ENCODE results near the gene CACNA1C.

CACNA1C gene

DNA sequence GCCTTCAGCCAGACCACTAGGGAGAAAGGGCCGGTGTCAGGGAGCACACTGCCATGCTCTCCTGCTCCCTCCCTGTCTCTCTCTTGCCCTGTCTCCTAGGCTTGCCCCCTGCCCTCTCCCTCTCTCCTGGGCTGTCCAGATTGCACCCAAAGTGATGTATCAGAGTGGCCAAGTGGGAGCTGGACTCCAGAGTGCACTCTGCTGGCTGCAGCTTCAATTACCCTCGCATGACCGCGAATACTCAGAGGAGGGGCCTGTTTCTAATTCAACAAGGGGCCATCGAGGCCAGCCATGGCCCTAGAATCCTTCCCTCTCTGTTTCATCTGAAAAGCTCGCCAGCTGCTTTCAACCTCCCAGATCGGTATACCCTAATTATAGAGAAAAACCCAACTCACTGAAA lies 535.6 kb downstream of the CACNA1C start:
- DNase-seq (ENCODE audit: low spot score), result no peak

- DNase-seq (ENCODE audit: low spot score), result no peak
Measured at GRCh38 chr12:2589381-2589780, 536.6 kb downstream of the CACNA1C start.

- no peak for DNase-seq (ENCODE audit: low spot score)
Measured at GRCh38 chr12:2593045-2593444, 540.3 kb downstream of the CACNA1C start.

- DNase-seq (ENCODE audit: low spot score), result no peak
Measured at GRCh38 chr12:2596441-2596840, 543.7 kb downstream of the CACNA1C start.

DNA sequence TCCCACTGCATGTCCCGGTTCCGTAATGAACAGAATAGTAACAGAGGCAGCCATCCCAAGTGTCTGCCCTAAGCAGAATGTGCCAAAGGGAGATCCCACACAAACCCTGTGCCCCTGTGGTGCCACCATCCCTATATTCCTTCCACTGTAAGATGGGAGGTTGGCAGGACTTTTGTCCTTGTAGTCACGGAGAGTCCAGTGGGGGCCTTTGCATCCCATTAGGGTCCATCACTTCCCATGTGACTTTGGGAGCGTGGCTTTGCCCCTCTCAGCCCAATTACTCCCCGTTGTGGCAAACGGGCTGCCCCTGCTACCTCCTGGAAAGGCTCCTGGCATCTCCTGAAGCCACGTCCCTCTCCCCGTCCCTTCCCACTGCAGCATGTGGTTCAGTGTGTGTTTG lies 552.5 kb downstream of the CACNA1C start:
- no peak for DNase-seq (ENCODE audit: low spot score)

DNA sequence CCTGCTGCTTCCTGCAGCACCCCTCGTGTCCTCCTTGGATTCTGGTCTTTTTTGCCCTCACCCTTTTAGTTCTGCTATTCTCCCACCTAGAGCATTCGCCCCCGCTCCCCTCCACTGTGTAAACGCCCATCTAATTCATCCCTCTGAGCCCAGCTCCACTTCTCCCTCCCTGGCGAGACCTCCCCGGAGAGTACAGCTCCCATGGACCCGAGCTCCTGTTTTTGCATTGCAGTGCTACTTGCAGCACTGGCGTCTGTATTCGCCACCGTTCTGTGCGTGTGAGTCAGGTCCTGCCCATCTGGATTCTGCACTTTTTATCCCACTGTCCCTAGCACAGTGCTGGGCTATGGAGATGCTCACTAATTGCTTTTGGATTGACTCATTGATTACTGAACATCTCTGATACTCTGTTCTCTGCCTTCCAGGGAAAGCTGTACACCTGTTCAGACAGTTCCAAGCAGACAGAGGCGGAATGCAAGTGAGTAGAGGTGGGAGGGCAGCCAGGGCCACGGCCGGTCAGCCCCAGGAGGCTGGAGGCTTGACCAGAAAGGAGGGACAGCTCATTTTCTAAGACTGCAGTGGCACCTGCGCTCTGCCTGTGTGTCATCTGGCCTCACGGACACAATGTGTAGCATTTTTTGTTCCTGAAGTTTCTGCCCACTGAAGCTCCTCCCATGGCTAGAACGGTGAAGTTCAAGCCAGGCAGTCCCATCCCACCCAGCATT lies 553.6 kb downstream of the CACNA1C start:
- DNase-seq (ENCODE audit: low spot score), result no peak

- no peak for DNase-seq (ENCODE audit: low spot score)
Measured at GRCh38 chr12:2607881-2608607, 555.3 kb downstream of the CACNA1C start.

GRCh38 chr12:2608608-2608945 lies 555.8 kb downstream of the CACNA1C start:
- DNase-seq (ENCODE audit: low spot score), result no peak

DNA sequence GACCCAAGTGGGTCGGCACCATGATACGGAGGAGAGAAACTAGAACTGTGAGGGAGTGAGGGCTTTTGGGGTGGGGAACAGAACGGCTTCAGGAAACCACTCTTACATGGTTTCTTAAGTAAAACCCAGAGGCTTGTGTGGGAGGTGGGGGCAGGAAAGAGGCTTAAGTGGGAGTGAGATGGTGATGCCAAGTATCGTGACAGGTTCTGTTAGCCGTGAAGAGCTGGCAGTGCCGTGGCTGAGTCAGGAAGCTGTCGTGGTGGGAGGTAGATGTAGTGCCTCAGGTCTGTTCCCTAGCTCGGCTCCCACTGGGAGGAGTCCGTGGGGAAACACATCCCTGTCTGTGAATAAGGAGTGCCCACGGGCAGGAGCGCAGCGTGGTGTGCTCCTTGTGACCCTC lies 556.2 kb downstream of the CACNA1C start:
- DNase-seq (ENCODE audit: low spot score), result no peak

DNA sequence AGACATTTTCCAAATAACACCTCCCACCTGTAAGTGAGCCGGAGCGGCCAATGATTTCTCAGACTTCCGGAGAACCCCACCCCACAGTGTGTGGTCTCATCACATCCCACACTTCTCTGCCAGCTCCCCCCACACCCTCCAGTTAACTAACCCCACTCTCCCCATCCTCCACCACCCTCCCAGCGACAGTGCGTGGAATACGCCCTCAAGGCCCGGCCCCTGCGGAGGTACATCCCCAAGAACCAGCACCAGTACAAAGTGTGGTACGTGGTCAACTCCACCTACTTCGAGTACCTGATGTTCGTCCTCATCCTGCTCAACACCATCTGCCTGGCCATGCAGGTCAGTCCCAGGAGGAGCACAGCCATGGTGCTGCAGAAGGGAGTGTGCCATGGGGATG lies 557.6 kb downstream of the CACNA1C start:
- DNase-seq (ENCODE audit: low spot score), result no peak

DNA sequence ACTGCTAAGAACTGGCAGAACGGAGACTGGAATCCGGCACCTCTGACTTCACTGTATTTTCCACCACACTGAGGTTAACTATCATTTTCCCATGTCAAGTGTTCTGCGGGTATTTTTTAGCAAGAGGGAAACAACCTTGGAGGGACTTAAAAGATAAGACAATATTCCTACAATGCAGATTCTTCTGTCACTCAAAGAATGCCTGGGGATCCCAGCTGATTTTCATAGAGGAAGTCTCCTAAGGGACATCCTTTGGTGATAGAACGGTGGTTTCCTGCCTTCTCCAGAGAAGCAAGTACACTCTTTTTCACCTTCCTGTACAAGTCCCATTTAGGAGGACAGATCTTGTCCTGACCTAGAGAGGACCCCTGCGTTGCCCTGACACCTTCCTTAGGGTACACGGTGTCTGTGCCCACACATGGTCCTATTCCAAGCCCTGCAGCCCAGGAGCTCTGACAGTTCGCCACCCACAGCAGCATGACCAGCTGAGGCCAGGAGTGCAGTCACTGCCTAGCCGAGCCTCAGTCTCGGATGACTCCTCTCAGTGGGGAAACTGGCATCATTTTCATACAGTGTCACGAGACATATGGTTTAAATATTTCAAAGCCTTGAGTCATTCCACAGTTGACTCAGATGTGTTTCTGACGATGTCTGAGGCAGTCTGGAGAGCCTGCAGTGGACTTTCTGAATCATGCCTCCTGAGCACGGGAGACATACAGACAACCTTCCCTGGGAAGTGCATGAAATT lies 560.7 kb downstream of the CACNA1C start:
- no peak for DNase-seq (ENCODE audit: low spot score)

- DNase-seq (ENCODE audit: low spot score), result no peak
Measured at GRCh38 chr12:2614341-2614740, 561.6 kb downstream of the CACNA1C start.

GRCh38 chr12:2615665-2616402 lies 563.0 kb downstream of the CACNA1C start:
- no peak for DNase-seq (ENCODE audit: low spot score)

GRCh38 chr12:2616763-2617162 lies 564.0 kb downstream of the CACNA1C start:
- no peak for DNase-seq (ENCODE audit: low spot score)

- no peak for DNase-seq (ENCODE audit: low spot score)
Measured at GRCh38 chr12:2617365-2617764, 564.6 kb downstream of the CACNA1C start.

GRCh38 chr12:2618291-2618995 lies 565.7 kb downstream of the CACNA1C start:
- no peak for DNase-seq (ENCODE audit: low spot score)

DNA sequence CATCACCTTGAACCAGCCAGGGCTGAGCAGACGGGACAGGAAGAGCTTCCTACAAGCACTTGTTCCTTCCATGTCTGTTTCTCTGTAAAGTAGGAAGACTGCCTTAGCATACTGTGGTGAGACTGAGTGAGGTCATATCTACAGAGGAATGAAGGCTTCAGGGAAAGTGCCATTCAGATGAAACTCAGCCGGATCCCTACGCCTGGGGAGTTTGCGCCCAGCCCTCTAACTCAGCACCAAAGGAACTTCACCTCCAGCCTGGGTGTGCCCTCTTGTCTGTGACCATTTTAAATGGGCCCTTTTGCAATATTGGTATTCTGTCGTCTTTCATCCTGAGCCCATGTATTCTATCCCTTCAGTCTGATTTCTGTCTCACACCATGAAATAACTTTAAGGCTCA lies 566.3 kb downstream of the CACNA1C start:
- no peak for DNase-seq (ENCODE audit: low spot score)

- DNase-seq (ENCODE audit: low spot score), result no peak
Measured at GRCh38 chr12:2622460-2622859, 569.7 kb downstream of the CACNA1C start.

GRCh38 chr12:2623472-2623871 lies 570.7 kb downstream of the CACNA1C start:
- no peak for DNase-seq (ENCODE audit: low spot score)

GRCh38 chr12:2624543-2625288 lies 571.9 kb downstream of the CACNA1C start:
- DNase-seq (ENCODE audit: low spot score), result peak; percentile 85

DNA sequence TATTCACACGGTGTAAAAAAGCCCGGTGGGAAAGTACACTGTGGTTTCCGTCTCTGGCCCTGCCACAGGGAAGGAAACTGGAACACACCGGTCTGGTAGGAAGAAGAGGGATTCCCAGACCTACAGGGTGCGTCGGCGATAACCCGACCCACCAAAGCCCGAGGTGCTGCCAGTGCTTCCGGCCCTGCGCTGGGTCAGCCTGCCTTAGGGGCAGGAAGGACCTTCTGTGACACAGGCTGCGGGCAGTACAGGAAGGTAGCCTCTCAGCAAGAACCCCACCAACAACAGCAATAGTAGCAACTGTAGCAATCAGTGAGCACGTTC lies 572.5 kb downstream of the CACNA1C start:
- no peak for DNase-seq (ENCODE audit: low spot score)

All from ecto neural progenitor cell (in vitro differentiated cells).